Measurements from ENCODE around the gene LRRC49.
"Not testable (repeated sequence)": the region's sequence is repeated elsewhere in the genome, so short reads cannot be mapped to it uniquely, and the experiment has no call there.

LRRC49 gene

GRCh38 chr15:70920981-70921696 lies 28.5 kb downstream of the LRRC49 start:
- DNase-seq (ENCODE audit: low read depth in 2 of 2): no peak

GRCh38 chr15:70922119-70922518 lies 29.5 kb downstream of the LRRC49 start:
- DNase-seq (ENCODE audit: low read depth in 2 of 2): no peak

- DNase-seq (ENCODE audit: low read depth in 2 of 2): no peak
Observed at GRCh38 chr15:70923311-70924080, 30.9 kb downstream of the LRRC49 start.

- DNase-seq (ENCODE audit: low read depth in 2 of 2): not testable (repeated sequence)
Observed at GRCh38 chr15:70926914-70927313, 34.3 kb downstream of the LRRC49 start.

- DNase-seq (ENCODE audit: low read depth in 2 of 2): no peak
Observed at GRCh38 chr15:70931821-70932220, 39.2 kb downstream of the LRRC49 start.

- no peak for DNase-seq (ENCODE audit: low read depth in 2 of 2)
Observed at GRCh38 chr15:70932397-70932796, 39.8 kb downstream of the LRRC49 start.

- DNase-seq (ENCODE audit: low read depth in 2 of 2): no peak
Observed at GRCh38 chr15:70933411-70933810, 40.8 kb downstream of the LRRC49 start.

- DNase-seq (ENCODE audit: low read depth in 2 of 2): no peak
Observed at GRCh38 chr15:70935631-70936030, 43.0 kb downstream of the LRRC49 start.

- no peak for DNase-seq (ENCODE audit: low read depth in 2 of 2)
Observed at GRCh38 chr15:70936326-70936725, 43.7 kb downstream of the LRRC49 start.

GRCh38 chr15:70943285-70943684 lies 50.7 kb downstream of the LRRC49 start:
- not testable (repeated sequence) for DNase-seq (ENCODE audit: low read depth in 2 of 2)

- no peak for DNase-seq (ENCODE audit: low read depth in 2 of 2)
Observed at GRCh38 chr15:70947351-70948335, 55.0 kb downstream of the LRRC49 start.

GRCh38 chr15:70950953-70951352 lies 58.3 kb downstream of the LRRC49 start:
- DNase-seq (ENCODE audit: low read depth in 2 of 2): no peak

GRCh38 chr15:70954171-70954570 lies 61.5 kb downstream of the LRRC49 start:
- no peak for DNase-seq (ENCODE audit: low read depth in 2 of 2)

- DNase-seq (ENCODE audit: low read depth in 2 of 2): no peak
Observed at GRCh38 chr15:70954733-70955132, 62.1 kb downstream of the LRRC49 start.

- no peak for DNase-seq (ENCODE audit: low read depth in 2 of 2)
Observed at GRCh38 chr15:70955151-70955550, 62.5 kb downstream of the LRRC49 start.

- no peak for DNase-seq (ENCODE audit: low read depth in 2 of 2)
Observed at GRCh38 chr15:70956201-70956995, 63.8 kb downstream of the LRRC49 start.

- no peak for DNase-seq (ENCODE audit: low read depth in 2 of 2)
Observed at GRCh38 chr15:70962084-70962483, 69.5 kb downstream of the LRRC49 start.

- no peak for DNase-seq (ENCODE audit: low read depth in 2 of 2)
Observed at GRCh38 chr15:70963199-70963598, 70.6 kb downstream of the LRRC49 start.

GRCh38 chr15:70964058-70964457 lies 71.4 kb downstream of the LRRC49 start:
- no peak for DNase-seq (ENCODE audit: low read depth in 2 of 2)

GRCh38 chr15:70964686-70965085 lies 72.1 kb downstream of the LRRC49 start:
- DNase-seq (ENCODE audit: low read depth in 2 of 2): no peak

- DNase-seq (ENCODE audit: low read depth in 2 of 2): no peak
Observed at GRCh38 chr15:70967646-70968045, 75.0 kb downstream of the LRRC49 start.
